Breast epithelium (tissue), 3 donors: ENCODE results near the gene CDON.

ENCODE experiments used
- POLR2A ChIP-seq: fragments of 450-650 bp; IDR thresholded peaks from one replicate; pipeline ENCODE4 v1.6.1; 2016; ENCODE audit warnings: antibody characterized with exemption, mild to moderate bottlenecking, moderate library complexity
- POLR2AphosphoS5 ChIP-seq, 3 donors: sonication (generic); formaldehyde crosslinking; IDR thresholded peaks; one replicate each; pipeline ENCODE4 v1.6.1; 2017; ENCODE audit warnings: antibody characterized with exemption in 3 of 3
- TF ChIP-seq, protein P1 (sequence below), 3 donors: fragments of 450-650 bp; IDR thresholded peaks; one replicate each; pipeline ENCODE4 v1.5.1; 2016 to 2017; ENCODE audit warnings: antibody characterized with exemption in 3 of 3, mild to moderate bottlenecking in 3 of 3, moderate library complexity in 3 of 3

DNA sequence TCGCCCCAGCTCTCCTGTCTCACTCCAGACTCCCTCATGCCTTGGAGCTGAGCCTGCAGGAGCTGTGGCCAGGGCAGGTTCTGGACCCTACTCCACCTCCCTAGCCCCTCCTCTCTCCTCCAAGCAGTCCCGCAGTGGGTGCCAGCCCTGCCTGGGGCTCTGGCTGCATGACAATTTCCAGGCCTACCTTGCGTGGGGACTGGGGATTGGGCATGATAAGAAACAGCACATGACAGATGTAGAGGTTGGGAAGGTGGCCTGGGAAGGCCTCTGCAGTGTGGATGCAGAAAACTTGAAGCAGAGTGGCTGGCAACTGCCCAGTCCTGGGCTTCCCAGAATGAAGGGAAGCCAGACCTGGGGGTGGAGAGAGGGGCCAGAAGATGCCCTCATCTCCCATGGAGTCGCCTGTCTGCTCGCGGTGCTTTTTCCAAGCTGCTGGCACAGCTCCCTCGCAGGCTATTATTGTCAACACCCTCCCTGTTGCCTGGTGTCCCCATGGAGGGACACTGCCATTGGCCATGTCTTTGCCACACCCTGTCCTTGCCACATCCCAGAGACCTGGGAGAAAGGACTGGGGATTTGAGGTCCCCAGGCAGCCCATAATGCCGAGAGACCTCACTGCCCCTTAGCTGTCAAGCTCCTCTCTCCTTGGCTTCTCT lies 48.9 kb upstream of the CDON start:
- TF ChIP-seq POLR2A (no peak), POLR2AphosphoS5 (IDR thresholded peaks at IDR 0.05) (no peak)
- TF ChIP-seq, protein P1, sequence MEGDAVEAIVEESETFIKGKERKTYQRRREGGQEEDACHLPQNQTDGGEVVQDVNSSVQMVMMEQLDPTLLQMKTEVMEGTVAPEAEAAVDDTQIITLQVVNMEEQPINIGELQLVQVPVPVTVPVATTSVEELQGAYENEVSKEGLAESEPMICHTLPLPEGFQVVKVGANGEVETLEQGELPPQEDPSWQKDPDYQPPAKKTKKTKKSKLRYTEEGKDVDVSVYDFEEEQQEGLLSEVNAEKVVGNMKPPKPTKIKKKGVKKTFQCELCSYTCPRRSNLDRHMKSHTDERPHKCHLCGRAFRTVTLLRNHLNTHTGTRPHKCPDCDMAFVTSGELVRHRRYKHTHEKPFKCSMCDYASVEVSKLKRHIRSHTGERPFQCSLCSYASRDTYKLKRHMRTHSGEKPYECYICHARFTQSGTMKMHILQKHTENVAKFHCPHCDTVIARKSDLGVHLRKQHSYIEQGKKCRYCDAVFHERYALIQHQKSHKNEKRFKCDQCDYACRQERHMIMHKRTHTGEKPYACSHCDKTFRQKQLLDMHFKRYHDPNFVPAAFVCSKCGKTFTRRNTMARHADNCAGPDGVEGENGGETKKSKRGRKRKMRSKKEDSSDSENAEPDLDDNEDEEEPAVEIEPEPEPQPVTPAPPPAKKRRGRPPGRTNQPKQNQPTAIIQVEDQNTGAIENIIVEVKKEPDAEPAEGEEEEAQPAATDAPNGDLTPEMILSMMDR (IDR thresholded peaks at IDR 0.05): no peak
